ENCODE data around the gene MMP25.
A peak's percentile ranks its signal among the peaks of the same experiment; 100 is the strongest.

The MMP25 gene

GRCh38 chr16:3097266-3097665 lies 50.9 kb downstream of the MMP25 start:
- DNase-seq = no peak

- DNase-seq = no peak
Observed at GRCh38 chr16:3098459-3099394, 52.4 kb downstream of the MMP25 start, which contains the start of gene ZSCAN10. ZSCAN10 (minus strand) TSS chr16:3099294; CDS start chr16:3092937, 6,357 bp downstream.

GRCh38 chr16:3099395-3099731 lies 53.0 kb downstream of the MMP25 start:
- DNase-seq = no peak

- peak; percentile 83 for DNase-seq
Observed at GRCh38 chr16:3099732-3100499, 53.6 kb downstream of the MMP25 start.

GRCh38 chr16:3101018-3101840 lies 54.9 kb downstream of the MMP25 start:
- no peak for DNase-seq

GRCh38 chr16:3101841-3102470 lies 55.6 kb downstream of the MMP25 start:
- DNase-seq = no peak

GRCh38 chr16:3106205-3106928 lies 60.0 kb downstream of the MMP25 start:
- DNase-seq = peak; percentile 85
